HG03571 (cell line): ENCODE measurements around the gene YPEL1.
"Not testable (repeated sequence)": the region's sequence is repeated elsewhere in the genome, so short reads cannot be mapped to it uniquely, and the experiment has no call there.

Experiments used
- ATAC-seq: cut with Tn5 transposase; IDR thresholded peaks from one replicate; pipeline ENCODE4 v1.9.1; 2021; ENCODE audit not compliant: unreplicated experiment

Gene YPEL1

DNA sequence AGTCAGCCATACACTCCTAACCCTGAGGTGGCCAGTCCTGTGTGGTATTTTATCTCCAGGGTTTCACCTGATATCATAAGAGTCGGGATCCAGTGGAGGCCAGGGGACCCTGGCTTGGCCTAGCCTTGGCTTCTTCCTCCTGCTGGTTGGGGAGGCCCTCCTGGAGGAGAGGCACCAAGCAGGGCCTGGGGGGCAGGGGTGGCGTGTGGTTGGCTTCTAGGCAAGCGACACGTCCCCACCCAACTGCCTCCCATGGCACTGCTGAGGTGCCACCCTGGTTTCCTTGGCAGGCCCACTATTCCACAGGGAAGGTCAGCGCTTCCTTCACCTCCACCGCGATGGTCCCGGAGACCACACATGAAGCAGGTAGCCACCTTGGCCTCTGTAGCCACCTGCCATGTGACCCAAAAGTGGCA, 49.4 kb downstream of the YPEL1 start:
- ATAC-seq = no peak

DNA sequence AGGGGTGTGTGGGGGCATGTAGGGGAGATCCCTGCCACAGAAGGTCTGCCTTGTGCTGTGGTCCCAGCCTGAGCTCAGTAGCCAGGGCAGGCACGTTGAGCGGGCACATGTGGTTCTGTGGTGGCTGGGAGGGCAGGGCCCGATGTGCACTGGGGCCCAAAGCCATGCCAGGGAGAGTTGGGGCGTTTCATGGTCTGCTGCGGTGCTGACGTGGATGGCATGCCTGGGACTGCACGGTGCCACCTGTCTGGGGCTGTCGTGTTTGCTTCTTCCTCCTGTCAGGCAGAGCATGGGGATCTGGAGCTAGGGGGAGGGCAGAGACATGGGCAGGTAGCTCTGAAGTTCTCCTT, 50.5 kb downstream of the YPEL1 start:
- no peak for ATAC-seq

DNA sequence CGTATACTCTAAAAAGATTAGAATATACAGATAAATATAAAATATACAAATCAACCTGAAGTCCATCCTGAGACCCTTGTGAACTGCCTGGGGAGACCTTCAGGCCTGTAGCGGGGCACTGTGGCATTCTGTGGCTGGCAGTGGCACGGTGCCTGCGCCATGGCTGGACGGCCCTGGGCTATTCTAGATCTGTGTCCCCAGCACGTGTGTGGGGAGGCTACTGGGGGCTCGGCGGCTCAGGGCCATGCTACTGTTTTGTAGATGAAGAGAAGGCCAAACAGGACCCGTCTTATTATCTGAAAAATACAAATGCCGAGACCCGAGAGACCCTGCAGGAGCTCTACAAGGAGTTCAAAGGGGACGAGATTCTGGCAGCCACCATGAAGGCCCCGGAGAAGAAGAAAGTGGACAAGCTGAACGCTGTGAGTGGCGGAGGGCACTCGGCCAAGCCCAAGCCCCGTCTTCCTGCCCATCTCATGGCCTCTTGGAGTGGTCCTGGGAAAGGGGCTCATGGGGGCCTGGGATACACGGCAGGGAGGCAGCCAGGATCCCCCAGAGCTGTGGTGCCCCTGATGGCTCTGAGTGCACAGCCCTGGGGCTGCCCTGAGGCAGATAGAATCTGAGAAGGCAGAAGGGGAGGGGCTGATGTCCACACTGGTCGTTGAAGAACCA, 51.0 kb downstream of the YPEL1 start:
- no peak for ATAC-seq

DNA sequence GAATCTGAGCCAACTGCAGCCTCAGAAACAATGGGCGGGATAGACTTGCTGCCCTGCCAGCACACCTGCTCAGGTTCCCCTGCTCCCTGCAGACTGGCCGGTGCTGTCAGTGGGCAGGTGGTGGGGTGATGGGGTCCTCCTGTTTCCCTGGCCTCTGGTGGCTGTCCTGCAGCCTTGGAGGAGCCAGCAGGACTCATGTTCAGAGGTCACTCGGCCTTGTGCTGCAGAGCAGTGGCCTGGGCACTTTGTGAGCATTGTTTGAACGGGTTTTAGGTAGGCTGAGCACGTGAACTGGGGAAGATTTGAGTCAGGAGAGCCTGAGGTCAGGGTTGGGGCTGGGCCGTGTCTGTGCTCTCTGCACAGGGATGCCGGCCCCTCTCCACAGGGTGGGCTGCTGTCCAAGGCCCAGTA, 52.2 kb downstream of the YPEL1 start:
- no peak for ATAC-seq

DNA sequence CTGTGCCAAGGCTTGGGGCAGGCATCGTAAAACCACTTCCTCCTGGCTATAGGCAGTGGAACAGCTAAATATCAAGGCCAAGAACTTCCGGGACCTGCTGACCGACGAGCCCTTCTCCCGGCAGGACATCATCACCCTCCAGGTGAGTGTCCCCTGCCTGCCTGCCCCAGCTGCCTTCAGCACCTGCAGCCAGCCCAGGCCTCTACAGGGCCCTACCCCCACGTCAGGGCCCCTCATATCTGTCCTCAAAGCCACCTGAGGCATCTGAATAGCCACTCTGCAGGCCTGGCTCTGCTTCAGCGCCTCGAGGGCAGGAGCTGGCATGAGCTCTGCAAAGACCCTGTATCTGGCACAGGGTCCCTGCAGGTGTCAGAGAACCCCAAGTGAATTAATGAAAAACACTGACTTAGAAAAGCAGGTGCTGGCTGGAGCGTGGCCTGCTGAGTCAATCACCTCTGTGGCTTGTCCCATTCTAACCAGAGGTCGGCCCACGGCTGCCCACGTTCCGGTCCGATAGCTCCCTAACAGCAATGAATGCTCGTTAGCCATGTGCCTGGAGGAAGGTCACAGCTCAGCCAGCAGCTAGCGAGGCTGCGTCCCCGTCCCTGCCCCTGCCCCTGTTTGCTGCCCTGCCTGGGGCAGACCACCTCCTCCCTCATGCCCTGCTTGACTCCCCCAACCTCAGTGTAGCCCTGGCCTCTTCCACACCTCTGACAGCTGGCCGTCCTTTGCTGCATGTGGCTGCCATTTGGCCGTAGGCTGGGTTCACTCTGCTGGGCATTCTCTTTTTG, 53.0 kb downstream of the YPEL1 start:
- ATAC-seq = no peak

DNA sequence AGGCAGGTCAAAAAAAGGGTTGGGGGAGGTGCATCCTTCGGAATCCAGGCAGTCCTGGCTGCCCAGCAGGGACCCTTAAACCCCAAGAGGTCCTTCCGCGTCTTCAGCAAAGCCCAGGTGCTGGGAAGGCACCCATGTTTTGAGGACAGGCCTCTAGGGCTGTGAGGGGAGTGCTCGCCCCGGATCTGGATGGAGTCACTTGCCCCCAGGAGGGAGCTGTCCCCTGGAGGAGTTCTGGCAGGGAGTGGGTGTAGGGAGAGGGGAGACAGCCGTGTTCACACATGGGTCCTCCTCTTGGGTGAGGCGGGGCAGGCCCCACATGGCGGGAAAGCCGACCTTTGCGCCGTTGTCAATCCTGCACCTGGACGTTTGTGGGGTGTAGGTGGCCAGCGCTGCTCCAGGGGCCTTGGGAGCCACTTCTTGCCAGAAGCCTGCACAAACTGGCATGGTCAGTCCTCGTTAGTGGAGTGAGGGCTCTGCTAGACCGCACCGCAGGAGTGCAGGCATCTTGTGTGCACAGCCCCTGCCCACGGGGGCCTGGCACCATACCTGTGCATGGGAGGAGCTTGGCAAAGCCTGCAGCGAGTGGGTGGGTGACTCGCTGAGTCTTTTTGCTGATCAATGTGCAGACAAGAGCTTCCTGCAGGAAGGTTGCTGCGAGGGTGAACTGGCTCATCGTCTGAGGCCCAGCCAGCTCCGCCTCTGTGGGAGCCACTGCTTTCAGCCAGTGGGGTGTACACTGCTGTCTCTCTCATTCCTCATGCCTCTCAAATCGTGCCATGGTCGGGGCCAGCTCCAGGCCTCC, 53.8 kb downstream of the YPEL1 start:
- ATAC-seq = no peak

DNA sequence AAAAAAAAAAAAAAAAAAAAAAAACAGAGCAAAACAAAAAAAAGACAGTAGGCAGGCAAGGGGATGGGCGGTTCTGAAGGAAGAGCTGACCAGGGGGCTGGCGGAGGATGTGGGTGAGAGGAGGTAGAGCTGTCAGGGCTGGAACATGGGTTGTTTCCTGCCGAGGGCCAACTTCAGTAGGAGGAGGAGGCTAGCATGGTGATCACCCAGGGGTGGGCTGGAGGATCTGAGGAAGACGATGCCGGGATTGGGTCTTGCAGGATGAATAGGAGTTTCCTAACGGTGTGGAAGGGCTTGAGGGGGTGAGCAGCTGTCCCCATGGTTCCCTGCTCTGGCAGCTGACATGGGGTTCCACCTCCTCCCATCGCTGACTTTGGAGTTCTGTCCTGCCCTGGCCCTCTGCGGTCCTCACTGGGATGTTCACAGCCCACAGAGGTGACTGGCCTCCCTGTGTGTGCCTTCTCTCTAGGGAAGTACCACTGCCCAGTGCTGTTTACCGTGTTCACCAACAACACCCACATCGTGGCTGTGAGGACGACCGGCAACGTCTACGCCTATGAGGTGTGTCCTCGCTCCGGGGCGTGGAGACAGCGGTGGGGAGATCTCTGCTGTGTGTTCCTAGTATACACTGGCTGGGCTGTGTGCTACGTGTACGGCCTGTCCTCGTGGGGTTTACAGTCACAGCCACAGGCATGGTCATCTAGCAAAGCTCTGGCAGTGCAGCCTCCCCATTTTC, 54.6 kb downstream of the YPEL1 start:
- ATAC-seq = no peak

DNA sequence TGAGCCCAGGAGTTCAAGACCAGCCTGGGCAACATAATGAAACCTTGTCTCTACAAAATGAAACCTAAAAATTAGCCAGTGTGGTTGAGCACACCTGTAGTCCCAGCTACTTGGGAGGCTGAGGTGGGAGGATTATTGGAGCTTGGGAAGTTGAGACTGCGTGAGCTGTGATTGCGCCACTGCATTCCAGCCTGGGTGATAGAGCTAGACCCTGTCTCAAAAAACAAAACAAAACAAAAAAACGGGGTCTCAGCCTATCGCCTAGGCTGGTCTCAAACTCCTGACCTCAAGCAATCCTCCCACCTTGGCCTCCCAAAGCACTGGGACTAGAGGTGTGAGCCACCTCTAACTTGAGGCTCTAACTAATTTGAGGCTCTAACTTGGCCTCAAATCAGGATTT, 56.2 kb downstream of the YPEL1 start:
- no peak for ATAC-seq

DNA sequence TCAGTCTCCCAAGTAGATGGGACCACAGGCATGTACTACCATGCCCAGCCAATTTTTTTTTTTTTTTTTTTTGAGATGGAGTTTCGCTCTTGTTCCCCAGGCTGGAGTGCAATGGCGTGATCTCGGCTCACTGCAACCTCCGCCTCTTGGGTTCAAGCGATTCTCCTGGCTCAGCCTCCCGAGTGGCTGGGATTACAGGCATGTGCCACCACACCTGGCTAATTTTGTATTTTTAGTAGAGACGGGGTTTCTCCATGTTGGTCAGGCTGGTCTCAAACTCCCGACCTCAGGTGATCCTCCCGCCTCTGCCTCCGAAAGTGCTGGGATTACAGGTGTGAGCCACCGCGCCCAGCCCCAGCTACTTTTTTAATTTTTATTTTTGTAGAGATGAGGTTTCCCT, 56.8 kb downstream of the YPEL1 start:
- not testable (repeated sequence) for ATAC-seq

DNA sequence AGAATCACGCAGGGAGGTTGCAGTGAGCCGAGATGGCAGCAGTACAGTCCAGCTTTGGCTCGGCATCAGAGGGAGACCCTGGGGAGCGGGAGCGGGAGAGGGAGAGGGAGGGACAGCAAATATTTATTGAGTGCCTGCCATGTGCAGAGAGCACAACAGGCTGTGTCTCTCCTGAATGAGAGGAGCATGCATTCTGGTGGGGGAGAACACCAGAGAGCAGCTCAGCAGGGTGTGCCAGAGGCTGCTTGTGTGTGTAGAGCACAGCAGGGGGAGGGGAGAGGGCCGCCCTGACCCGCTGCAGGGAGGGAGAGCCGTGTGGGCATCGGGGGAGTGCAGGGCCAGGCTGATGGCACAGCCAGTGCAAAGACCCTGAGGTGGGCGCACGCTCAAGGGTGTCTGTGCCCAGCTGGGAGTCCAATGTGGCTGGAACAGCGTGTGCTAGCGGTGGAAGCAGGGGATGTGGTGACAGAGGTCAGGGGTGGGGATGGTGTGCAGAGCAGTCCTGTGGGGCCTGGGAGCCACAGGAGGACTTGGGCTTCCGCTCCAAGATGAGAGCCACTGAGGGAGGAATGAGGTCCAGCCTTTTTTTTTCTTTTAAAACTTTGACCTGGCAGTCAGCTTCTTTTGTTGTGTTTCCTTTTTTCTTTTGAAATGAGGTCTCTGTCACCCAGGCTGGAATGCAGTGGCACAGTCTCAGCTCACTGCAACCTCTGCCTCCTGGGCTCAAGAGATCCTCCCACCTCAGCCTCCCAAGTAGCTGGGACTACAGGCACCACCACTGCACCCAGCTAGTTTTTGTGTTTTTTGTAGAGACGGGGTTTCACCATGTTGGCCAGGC, 57.8 kb downstream of the YPEL1 start:
- ATAC-seq = no peak

DNA sequence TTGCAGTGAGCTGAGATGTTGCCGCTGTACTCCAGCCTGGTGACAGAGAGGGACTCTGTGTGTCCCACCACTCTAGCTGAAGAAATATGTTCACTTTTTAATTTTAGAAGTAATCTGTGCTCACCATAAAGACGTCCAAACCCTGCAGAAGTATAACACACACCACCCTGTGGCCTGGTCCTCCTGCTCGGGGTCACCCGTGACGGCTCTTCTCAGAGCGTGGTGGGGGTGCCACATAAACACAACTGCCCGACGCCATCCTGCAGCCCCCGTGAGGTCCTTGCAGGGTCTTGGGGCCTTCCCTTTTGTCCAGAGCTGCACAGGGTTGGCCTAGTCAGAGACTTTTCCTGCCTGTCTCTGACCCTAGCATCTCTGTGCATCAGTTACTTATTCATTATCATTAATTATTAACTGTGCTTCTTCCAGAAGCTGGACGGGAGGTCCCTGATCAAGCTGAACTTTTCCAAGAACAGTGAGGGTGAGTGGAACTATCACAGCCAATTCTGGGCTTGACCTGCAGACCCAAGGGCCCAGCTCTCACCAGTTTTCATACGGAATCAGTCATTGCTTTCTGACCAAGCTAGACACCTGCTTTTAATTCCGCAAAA, 60.9 kb downstream of the YPEL1 start:
- no peak for ATAC-seq

DNA sequence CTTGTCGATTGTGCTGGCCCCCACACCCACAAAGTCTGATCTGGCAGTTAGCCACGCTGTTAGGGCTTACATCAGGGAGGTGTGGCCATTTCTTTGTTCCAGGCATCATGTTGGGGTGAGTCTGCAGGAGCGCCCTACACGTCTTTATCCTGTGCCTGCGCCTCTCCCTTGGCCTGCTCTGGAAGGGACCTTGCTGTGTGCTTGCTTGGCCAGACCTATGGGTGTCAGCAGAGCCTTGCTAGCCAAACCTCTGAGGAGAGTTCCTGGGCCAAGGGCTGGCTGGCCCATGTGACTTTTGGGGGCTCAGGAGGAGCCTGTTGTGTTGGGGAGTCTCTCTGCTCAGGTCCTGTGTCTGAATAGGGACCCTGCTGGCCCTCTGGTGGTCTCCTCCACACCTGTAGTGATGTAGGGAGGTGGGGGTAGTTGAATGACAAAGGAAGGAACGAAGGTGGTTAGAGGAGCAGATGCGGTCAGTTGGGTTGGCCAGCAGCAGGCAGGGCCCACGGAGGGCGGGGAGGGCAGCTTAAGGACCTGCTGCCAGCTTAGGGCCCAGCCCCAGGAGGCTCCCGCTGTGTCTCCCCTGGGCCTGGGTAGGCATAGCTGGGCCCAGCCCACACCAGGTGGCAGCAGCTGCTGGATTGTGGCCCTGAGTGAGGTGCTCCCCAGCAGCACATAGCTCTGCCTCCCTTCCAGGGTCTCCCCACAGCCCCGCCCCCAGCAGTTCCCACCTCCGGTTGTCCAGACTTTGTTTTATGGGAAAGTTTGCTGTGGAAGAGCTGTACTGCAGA, 61.9 kb downstream of the YPEL1 start:
- no peak for ATAC-seq

DNA sequence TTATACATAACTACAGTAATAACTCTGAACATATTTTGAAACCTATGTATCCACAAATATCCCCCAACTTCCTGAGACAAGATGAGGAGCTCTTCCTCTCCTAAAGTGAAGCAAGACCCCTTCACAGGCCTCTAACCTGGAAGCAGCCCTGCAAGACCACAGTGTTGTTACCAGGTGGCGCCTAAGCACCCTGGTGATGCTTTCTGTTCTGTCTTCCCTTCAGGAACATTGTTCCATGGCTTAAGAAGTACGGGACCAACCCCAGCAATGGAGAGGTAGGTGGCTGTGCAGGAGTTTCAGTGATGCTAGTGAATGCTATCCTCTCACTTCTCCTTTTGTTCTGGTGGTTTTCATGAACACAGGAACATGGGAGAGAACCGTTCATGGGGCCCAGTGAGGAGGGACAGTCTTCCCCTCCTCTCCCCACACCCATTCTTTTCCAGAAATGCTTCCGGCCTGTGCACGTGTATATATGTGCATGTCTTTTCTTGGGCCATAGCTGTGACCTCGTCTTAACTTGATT, 63.4 kb downstream of the YPEL1 start:
- no peak for ATAC-seq

DNA sequence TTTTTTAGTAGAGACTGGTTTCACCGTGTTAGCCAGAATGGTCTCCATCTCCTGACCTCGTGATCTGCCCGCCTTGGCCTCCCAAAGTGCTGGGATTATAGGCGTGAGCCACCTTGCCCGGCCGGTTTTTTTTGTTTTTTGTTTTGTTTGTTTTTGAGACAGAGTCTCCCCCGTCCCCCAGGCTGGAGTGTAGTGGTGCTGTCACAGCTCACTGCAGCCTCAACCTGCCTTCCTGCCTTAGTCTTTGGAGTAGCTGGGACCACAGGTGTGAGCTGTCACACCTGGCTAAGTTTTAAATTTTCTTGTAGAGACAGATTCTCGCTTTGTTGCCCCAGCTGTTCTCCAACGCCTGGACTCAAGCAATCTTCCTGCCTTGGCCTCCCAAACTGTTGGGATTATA, 66.6 kb downstream of the YPEL1 start:
- ATAC-seq = no peak

DNA sequence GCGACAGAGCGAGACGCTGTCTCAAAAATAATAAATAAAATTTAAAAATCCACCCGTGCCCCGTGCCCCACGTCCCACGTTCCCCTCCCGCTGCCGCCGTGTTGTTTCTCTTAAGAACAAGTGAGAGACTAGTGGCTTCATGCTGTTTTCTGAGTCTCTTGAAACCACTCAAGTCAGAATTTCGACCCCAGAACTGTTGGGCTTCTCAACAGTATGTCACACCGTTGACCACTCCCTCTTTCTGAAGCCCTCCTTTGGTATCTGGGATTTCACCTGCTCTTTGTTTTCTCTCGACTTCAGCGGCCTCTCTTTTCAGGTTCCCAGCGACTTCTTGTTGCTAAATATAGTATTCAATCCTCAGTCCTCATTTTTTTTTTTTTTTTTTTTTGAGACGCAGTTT, 68.8 kb downstream of the YPEL1 start:
- no peak for ATAC-seq

DNA sequence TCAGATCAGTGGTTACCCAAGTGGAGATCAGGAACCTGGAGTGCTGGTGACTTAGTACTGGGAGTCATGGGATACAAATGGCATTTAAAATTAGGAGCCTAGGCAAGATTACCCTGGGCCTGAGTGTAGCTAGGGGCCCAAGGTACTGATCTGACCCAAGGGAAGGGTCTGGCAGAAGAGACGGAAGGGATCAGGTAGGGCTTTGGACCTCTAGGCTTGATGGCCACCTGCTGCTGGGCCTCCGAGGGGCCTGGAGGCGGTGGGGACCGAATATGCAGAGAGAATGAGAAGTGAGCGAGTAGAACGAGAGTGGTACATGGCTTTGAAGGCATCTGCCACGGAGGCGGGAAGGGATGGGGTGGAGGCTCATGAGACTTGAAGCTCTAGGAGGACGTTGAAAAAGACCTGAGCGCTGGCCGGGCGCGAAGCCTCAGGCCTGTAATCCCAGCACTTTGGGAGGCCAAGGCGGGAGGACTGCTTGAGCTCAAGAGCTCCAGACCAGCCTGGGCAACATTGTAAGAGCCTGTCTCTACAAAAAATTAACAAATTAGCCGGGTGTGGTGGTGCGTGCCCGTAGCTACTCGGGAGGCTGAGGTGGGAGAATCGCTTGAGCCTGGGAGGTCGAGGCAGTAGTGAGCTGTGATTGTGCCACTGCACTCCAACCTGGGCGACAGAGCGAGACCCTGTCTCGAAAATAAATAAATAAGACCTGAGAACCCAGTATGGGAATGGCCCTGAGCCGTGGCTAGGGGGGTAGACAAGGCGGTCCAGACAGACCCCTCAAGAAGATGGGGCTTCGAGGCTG, 70.3 kb downstream of the YPEL1 start:
- no peak for ATAC-seq

DNA sequence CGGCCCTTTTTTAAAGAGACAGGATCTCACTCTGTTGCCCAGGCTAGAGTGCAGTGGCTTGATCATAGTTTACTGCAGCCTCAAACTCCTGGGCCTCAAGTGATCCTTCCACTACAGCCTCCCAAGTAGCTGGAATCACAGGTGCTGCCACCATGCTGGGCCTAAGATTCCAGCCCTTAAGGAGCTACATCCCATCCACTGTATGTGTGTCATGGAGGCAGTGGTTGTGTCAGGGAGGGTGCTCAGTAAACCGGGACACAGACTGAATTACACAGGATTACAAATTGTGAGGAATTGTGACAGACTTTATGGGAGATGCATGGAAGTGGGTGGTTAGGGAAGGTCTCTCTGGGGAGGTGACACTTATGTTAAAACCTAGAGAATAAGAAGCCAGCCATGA, 71.9 kb downstream of the YPEL1 start:
- no peak for ATAC-seq

DNA sequence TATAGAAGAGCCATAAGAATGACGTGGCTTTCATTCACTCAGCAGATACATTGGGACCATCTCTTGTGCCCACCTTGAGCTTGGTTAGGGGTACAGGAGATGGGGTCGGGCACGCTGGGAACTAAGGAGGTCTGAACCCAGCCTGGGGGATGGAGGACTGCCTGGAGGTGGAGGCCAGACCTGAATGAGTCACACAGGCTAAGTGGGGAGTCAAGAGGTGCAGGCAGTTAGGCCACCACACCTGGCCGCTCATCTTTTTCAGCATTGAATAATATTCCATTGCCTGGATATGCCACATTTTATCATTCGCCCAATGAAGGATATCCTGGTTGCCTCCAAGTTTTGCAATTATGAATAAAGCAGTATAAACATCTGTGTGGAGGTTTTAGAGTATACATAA, 73.6 kb downstream of the YPEL1 start:
- no peak for ATAC-seq
